GM18499 (cell line): Measurements from ENCODE around the gene SRC.

ENCODE experiments used
- ATAC-seq: cut with Tn5 transposase; IDR thresholded peaks from one replicate; pipeline ENCODE4 v1.9.1; 2021; ENCODE audit warnings: moderate number of reproducible peaks; ENCODE audit not compliant: insufficient read depth, unreplicated experiment

Gene SRC

DNA sequence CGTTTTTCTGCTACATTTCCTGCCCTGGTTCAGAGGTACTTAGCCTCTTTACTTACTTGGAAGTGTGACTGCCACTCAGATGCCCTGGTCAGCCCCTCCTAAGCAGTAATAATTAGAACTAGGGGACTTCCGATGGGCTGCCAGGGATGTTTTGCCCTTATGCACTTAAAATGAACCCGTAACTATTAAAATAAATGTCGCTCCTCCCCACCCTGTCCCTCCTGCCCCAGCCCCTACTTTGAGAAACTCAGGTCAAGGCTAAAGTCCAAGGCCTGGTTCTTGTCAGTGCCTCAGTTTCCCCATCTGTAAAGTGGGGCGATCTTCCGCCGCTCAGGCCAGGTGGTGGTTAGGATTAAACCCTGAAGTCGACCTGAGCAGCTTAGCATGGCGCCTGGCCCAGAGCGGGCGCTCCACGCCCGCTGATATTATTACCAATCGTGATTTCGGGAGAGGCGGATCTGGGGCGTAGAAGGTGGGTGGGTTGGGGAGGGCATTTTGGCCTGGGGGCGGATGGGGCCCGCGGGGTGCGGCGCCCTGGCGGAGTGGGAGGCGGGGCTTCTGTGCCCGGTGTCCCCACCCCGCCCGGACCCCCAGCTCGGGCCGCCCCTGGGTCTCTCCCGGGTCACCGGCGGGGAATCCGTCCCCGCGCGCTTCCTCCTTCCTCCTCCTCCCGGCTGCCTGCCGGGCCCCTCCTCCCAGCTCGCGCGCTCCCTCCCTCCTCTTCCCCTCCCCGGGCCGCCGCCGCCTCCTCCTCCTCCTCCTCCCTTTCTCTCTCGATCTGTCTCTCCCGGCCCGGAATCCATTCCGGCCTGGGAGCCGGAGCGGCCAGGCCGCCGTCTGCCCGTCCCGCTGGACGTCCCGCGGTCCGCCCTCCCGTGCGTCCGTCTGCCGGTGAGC lies at the start of gene SRC:
TSS of gene SRC (plus strand) at position 802 of the 897 bp plus-strand sequence. CDS start 38,014 bp downstream, outside the sequence.
- ATAC-seq = no peak

DNA sequence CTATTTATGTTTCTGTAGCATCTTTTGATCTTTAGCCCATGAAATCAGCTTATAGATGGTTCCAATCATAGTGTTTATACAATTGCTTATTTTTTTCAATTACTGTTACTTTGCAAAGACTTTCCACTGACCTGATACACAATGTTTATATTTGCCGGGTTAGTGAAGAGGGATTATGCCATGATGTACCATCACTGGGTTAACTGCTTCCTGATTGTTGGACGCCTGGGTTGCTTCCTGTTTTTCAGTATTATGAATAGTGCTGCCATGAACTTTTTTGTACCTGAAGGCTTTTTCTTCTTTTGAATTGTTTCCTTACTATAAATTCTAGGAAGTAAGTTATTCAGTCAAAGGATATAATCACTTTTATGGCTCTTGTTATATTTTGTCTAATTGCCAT lies 49.6 kb upstream of the SRC start:
- no peak for ATAC-seq

DNA sequence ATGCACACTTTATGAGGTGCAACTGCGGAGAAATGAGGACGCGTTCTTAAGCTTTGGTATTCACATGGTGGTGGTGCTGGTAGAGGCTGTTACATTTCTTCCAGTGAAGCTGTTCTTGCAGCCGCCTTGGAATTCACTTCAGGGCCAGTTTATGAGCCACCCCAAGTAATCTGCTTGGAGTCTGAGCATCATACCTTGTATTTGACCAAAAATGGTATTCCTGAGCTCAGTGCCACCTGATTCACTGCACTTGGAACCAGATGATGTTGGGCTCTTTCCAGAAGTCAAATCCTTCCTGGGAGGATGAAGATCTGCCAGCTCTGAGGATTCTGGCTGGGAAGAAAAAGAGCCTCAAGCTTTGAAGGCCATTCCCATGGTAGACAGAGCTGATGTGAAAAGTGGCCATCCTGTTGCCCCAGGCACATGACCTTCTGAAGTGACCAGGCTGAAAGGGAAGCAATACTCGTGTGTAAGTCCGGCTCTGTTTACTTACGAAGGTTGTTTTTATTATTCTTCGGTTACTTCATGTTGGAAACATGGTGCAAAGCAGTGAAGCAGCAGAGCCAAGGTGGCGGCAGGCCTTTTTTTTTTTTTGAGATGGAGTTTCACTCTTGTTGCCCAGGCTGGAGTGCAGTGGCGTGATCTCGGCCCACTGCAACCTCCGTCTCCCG lies 48.7 kb upstream of the SRC start:
- ATAC-seq = no peak

DNA sequence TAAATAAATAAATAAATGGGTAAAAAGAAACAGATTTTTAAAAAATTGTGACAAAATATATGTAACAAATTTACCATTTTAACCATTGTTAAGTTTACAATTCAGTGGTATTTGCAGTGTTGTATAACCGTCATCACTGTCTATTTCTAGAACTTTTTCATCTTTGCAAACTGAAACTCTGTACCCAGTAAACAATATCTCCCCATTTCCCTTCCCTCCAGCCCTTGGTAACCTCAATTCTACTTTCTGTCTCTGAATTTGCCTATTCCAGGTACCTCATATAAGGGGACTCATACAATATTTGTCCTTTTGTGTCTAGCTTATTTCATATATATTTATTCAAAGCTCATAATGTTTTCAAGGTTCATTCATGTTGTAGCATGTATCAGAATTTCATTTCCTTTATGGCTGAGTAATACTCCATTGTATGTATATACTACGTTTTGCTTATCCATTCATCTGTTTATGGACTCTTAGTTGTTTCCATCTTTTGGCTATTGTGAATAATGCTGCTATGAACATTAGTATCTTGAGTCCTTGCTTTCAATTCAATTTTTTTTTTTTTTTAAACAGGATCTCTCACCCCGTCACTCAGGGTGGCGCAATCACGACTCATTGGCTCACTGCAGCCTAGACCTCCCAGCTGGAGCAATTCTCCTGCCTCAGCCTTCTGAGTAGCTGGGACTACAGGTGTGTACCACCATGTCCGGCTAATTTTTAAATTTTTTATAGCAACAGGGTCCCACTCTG lies 47.6 kb upstream of the SRC start:
- no peak for ATAC-seq

DNA sequence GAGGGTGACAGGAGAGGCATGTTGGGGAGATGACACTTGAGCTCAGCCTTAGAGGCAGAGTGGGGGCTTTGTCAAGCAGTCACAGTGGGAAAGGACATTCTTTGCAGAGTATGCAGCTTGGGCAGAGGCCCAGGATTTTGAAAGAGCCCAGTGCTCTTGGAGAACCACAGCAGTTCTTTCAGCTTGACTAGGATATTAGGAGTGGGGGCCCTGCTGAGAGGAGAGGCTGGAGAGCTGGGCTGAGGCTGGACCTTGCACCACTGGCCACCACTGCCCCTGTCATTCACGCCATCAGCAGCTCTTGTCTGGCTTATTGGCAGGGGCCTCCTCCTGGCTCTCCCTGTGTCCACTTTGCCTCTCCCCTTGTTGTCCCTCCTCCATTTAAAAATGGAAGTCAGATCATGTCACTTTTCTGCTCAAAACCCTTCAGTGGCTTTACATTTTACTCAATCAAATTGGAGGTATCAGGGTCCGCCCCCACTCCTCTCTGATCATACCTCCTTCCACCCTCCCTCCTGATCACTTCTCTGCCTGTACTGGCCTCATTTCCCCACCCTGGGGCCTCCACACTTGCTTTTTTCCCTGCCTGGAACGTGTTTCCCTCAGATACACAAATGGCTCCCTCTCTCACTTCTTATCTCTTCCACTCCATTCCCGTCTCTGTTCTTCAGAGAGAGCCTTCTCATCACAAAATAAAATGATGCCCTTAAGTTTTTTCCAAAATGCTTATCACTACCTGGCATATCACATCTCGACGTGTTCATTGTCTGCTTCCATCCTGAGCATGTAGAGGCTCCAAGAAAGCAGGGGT lies 46.0 kb upstream of the SRC start:
- ATAC-seq = no peak

DNA sequence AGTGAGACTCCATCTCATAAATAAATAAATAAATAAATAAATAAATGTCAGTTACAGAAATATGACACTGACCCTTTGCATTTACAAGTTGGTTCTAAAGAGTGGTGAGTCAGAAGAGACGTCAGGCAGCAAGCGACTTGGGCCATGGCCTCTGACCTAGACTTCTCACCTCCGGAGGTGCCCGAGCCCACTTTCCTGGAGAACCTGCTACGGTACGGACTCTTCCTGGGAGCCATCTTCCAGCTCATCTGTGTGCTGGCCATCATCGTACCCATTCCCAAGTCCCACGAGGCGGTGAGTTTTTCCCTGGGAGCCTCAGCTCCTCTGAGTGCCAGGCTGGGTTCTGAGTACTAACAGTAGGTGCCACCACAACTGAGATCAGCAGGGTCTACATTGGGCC lies 44.8 kb upstream of the SRC start:
- no peak for ATAC-seq

DNA sequence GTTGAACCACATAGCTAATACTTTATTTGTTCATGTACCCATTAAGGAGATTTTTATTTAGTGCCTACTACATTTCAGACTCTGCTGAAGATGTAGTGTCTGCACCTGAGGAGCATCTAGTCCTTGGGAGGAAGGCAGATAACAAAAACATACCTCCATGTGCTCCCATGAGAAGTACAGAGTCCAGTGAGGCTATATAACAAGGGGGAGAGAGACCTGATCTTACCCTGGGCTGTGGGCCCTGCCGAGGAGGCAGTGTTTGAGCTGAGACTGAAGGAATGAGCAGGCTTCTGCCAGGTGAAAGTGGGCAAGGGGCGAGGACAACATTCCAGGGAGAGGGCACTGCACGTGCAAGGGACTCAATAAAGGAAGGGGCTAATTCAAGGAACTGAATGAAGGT lies 44.4 kb upstream of the SRC start:
- ATAC-seq = no peak

DNA sequence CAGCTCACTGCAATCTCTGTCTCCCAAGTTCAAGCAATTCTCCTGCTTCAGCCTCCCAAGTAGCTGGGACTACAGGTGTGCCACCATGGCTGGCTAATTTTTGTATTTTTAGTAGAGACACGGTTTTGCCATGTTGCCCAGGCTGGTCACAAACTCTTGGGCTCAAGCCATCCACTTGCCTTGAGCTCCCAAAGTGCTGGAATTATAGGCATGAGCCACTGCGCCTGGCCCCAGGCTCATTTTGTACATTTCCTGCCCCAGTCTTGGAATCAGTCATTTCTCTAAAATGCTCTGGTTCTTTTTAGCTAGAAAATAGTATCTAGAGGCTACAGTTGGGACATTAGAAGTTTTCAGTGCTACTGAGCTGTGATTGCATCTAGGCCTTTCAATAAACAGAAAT lies 43.0 kb upstream of the SRC start:
- ATAC-seq = no peak

DNA sequence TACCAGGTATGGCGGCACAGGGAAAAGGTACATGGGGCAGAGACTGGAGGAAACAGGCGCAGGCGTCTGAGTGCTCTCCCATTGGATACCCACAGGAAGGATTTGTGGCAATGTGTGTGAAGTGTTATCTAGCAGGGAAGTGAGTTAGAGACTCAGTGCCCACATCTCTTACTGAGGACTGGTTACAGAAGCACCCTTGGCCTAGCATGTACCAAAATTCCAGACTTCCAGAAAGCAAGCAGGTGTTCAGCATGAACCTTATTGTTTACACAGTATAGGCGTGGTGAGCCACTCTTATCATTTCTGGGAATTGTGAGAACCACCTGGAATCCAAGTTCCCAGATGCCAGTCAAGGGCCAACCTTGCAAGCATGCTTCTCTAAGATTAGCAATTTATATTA lies 42.3 kb upstream of the SRC start:
- no peak for ATAC-seq

DNA sequence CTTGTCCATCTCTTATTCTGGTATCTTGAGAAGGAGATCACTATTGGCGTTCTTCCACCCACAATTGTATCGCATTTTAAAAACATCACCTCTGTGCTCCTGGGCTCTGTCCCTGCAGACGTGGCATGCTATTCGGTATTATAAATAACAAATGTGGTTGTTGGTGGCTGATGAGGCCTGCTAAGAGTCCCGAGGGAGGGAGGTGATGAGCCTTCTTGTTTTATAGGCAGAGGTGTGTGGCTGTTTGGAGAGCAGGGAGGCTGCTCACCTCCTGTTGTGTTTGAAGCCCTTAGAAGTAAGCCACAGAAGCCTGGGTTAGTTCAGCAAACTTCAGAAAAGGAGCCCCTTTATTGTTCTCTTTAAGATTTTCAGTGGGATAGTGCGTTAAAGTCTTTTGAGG lies 40.9 kb upstream of the SRC start:
- no peak for ATAC-seq

DNA sequence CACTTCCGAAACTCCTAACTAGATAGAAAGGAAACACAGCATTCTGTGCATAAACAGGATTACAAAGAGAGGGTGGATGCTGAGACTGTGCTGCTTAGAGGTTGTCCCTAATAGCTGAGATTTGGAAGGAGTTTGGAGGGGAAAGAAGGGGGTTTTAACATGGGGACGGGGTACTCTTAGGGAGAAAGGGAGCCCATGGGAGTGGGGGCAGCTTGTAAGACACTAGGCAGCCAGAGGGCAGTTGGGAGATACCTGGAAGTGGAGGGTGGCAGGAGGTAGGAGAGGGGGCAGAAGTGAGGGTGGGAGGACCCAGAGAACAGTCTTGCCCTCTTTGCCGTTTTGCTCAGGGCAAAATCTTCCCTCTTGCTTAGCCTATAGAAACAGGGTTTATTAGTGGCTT lies 40.1 kb upstream of the SRC start:
- no peak for ATAC-seq

DNA sequence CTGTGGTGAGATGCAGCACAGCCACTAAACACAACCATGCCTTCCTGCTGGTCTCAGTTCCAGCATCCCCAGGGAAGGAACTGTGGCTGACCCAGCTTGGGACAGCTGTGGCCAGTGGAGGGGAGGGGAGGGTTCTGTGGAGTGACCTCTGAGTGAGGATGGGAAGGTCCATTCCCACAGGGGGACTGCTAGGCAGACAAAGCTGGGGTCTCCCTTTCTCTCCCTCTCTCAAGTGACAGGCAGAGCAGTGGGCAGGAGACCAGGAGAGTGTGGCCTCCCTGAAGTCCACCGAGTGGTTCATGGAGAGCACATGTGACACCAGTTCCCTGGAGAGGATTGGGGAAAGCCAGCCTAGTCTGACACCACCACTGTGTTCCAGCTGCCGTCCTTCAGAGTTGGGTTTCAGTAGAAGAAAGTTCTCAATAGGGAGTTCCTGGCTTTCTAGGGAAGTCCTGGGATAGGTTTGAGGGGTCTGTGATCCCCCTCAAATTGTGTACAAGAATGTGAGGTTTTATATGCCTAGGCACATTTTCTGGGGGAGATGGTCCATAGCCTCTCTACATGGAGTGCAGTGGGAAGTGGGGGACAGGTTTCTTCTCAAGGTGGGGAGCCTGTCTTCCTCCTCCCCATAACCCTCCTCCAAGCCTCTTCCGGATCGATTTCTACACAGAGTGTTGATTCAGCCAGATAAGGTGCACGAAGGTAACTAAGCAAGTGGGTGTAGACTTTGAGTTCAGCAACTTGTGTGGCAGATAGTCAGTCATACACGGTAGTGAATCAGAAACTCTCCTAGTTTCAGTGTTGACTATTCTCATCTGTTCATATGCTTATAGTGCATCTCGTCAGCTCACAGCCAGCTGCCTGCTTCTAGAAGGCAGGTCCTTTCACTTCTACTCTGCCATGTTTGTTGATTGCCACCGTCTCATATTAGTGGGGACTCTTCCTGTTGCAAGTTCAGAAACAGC lies 37.6 kb upstream of the SRC start:
- no peak for ATAC-seq

DNA sequence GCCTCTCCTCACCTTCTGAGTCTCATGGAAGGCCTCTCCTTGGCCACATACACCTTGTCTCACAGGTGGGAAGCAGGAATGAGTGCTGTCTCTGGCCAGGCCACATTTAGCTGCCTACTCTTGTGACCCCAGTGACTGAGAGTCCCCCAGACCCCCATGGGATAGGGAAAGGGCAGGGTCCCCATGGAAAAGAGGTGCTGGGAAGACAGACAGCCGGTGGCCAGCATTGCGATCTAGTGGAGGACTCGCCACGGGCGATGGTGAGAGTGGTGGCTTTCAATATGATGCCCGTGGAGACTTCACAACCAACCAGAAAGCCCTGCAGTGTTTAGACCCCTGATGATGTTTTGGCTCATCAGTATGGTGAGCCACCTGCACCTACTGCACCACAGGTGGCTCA lies 36.6 kb upstream of the SRC start:
- no peak for ATAC-seq

DNA sequence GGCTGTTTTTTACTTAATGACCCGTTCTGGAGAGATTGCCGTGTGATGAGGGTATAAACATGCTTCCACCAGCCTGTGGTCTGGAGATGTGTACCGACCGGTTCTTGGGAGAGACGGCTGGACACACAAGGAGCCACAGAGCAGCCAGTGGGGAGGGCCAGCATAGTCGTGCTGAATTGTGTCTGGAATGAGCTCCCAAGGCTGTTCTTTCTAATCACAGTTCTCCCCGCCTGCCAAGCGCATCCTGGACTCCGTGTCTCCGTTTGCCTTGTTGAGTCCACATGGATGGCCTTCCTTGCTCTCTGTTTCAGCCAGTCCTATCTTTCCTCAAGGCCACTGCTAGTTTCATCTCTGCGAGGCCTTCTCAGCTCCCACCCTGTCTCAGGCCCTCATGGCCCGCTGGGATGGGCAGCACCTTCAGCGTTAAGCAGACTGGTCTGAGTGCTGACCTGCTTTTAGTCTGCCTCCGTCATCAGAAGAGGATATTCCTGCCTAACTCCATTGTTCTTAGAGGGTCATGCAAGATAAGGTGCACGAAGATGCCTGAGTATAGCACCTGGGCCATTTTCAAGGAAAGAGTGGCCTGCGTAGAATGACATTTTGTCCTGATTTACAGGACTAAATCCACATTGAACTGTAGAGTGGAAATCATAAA lies 35.9 kb upstream of the SRC start:
- ATAC-seq = no peak

DNA sequence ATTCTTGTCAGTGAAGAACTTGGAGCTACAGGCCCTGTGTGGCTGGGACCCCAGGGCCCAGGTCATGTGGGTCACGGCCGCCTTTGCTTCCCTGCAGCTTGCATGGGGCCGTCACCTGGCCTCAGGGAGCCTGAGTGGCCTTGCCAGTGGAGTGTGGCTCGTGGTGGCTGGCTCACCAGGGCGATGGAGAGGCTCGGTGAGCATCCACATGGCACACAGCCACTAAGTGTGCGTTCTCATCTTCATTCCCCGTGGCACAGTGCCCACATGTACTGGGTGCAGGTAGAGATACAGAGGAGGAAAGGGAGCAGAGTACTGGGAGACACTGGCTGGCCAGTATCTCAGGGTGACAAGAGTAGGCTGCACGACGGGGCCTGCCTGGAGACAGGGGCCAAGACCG lies 35.0 kb upstream of the SRC start:
- no peak for ATAC-seq

DNA sequence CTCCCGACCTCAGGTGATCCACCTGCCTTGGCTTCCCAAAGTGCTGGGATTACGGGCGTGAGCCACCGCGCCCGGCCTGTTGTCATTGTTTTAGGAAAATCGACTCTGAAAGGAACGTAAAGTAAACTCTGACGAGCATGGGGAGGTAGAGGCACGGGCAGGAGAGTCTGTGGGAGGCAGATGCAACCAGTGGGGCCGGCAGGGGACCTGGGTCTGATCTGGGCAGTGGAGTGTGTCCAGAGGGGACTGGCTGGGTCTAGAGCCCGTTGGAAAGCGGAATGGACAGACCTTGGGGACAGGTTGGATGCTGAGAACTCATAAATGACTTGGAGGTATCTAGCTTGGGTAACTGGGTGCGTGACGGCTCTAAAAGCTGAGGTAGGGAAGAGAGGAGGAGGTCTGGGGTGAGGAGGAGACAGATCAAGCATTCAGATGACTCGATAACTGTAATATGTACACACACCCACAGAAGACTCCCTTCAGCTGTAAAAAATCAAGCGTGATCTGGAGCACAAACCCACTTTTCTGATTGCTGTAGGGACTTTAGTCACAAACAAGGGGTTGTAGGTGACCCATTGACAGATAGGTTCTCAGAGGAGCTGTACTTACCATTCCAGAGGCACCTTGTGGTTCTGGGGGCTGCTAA lies 34.1 kb upstream of the SRC start:
- no peak for ATAC-seq

DNA sequence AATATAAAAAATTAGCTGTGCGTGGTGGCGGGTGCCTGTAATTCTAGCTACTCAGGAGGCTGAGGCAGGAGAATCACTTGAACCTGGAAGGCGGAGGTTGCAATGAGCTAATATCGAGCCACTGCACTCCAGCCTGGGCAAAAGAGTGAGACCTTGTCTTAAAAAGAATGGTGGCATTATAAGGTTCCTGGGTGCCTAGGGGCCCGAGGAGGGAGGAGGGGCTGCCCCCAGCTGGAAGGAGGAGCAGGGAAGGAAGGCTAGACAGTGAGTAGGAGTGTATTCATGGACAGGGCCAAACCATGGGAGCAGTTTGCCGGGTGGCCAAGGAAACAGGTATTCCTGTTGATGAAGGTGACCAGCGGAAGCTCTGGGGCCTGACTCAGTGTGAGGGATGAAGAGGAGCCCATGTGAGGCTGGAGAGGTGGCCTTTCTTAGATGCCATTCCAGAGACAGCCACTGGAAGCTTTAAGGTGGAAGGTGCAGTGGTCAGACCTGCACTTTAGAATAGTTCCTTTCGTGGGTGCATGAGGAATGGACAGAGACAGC lies 32.3 kb upstream of the SRC start:
- ATAC-seq = no peak

DNA sequence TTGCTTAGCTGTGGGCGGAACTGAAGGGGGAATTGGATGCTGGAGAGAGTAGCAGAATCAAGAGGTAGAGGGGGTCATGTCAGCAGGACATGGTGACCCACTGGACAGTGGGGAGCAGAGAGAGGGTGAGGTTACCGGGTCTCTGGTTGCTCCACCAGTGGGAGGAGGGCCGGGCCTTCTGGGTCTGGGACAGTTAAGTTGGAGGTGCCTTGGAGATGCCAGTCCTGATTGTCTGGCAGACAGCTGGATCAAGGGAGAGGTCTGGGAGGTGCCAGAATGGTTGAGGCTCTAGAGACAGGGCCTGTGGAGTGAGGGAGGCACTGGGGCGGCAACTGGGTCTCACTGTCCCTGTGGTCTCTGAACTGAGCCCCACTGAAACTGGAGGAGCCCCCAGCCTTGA lies 31.8 kb upstream of the SRC start:
- ATAC-seq = no peak
